22Rv1 (cell line): ENCODE measurements around the gene TRPC4AP.

Source experiments
- CTCF ChIP-seq: fragments of 450-650 bp; IDR thresholded peaks from 2 replicates; pipeline ENCODE4 v1.5.1; 2017; ENCODE audit warnings: mild to moderate bottlenecking
- ZFX ChIP-seq: fragments of 450-650 bp; IDR thresholded peaks from 2 replicates; pipeline ENCODE4 v1.6.1; 2017; ENCODE audit warnings: antibody characterized with exemption, borderline replicate concordance

- TF ChIP-seq CTCF (no peak), ZFX (no peak)
Measured at GRCh38 chr20:34964486-34964885, 128.1 kb downstream of the TRPC4AP start.
